Activated CD8-positive, alpha-beta memory T cell treated with anti-CD3 and anti-CD28 coated beads, Interleukin-2, amount 50 U/mL, for 4 hours (primary cell): ENCODE measurements around the gene SMIM41.

Experiments used
- DNase-seq: peaks from one replicate; pipeline ENCODE4 v3.0.0-alpha.2; 2020

Gene SMIM41

DNA sequence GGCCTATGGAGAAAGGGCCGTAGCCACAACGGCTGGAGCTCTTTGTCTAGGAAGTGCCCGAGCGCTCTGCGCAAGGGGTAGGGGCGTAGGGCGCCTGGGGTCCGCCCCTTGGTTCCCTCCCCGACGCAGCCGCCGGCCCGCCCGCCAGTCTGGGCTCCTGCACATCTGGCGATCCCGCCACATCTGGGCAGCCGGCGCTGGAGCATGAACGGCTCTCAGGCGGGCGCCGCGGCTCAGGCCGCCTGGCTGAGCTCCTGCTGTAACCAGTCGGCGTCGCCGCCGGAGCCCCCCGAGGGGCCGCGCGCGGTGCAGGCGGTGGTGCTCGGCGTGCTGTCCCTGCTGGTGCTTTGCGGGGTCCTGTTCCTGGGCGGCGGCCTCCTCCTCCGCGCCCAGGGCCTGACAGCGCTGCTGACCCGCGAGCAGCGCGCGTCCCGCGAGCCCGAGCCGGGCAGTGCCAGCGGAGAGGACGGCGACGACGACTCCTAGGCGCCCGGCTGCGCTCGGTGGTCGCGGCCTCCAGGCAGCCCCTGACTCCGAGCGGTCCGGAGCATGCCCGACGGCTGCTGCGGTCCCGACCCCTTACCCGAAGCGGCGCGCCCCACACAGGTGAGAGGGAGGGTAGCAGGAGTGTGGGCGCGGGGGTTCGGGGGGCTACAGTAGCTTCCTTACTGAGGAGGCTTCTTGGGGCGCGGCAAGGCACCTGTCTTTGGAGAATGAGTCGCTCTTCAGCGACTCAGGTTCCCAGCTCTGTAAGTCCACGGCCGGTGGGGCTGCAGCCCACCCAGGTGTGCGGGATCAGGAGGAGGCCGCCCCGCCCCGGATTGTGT is at the start of gene SMIM41:
SMIM41 (plus strand) TSS at position 129 of the 827 bp plus-strand sequence; CDS start at position 205, 76 bp downstream.
- DNase-seq: no peak

DNA sequence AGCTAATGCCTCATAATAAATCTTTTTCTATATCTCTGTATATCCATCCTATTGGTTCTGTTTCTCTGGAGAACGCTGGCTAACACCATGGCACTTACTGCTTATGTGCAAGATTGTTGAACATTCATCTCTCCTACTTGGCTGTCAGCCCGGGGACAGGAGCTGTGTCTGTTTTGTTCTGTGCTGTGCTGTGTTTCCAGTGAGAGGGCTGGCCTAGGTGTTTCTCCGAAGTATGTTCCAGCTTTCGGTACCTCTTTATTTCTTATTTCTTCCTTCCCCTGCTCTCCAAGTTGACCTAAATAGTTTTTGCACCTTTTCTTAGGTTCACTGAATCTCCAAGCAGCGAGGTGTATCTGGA is 47.1 kb upstream of the SMIM41 start:
- no peak for DNase-seq

DNA sequence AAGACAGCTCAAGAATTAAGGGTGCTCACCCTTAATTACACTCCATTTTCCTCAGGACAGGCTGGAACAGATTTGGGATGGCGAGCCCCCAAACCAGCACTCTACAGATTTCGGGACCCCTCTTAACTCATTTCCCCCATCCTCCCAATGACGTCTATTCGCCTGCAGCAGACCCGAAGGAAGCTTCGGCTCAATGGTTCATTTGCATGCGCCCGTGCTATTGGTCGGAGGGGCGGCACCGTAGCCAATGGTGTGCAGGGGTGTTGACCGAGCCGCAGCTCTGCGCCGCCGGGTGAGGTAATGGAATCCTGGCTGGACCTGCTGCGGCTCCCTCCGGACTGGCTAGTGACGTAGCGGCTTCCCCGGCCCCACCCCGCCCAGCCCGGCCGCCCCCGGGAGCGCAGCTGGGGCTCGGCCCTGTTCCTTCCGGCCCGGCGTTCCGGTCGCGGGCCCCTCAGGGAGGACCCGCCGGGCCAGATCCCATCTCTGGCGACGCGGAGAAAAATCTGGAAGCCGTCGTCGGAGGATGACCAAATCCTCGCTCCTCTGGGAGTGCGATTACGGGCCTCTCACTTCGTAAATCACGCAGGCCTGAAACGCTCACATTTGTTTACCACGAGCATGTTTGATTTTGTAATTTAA is 46.6 kb upstream of the SMIM41 start:
- DNase-seq: peak; percentile 84

DNA sequence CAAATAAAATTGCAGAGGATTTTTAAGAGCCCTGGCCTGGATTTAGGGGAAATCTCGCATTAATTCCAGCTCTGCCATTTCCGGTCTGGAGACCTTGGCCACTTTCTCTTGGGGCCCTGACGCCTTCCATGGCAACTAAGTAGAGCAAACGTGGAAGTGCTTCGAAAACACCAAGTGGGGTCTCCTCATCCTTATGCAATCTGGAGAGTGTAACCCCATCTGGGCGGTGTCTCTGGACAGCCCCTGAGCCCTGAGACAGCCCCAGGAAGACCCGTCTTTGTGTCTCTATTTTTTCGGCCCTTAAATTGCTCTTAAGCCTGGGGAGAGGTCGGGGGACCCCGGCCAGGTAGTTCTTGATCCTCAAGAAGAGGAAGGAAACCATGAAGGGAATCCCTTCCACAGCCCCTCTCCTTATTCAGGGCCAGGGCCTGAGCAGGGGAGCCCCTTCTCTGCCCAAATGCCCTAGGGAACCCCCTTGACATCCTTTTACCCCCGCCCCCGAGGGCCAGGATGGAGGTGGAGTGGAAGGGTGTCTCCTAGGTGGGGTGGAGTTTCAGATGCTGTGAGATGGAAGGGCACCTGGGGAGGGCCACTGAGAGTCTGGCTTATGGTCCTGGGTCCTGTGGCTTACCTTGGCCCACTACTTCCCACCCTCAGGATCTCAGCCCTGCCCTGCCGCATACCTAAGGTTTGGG is 45.9 kb upstream of the SMIM41 start:
- no peak for DNase-seq

DNA sequence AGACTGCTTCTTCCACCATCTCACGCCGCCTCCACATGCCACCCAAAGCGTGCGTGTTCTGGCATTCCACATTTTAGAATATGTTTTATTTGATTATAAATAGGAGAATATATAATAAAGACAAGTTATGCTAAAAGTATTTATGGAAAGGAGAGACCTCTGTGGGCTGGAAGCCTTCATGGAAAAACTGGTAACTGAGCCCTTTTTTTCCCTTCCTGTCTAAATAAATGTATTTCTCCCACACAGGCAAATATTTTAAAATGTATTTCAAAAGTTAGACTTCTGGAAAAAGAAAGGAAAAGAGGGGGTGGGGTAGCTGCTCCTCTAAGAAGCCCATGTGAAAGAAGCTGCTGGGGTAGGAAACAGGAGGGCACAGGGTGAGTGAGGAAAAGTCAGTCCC is 44.3 kb upstream of the SMIM41 start:
- DNase-seq: no peak

DNA sequence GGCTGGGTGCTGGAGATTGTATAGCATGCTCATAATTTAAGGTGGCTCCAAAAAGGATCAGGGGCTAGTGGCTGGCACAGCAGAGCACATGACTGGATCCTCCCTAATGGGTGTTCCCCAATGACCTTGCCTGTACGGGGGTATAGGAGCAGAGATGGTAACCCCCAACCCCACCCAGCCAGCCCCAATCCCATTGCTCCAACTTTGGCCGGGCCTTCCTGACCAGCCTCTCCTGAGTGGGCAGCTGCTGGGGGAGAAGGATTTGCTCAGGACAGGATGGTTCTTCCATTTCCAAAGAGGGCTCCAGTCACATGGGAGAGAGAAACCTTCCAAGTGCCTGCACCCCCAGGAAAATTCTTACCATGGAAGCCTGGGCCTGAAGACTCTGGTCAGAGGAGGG is 43.6 kb upstream of the SMIM41 start:
- DNase-seq: no peak

DNA sequence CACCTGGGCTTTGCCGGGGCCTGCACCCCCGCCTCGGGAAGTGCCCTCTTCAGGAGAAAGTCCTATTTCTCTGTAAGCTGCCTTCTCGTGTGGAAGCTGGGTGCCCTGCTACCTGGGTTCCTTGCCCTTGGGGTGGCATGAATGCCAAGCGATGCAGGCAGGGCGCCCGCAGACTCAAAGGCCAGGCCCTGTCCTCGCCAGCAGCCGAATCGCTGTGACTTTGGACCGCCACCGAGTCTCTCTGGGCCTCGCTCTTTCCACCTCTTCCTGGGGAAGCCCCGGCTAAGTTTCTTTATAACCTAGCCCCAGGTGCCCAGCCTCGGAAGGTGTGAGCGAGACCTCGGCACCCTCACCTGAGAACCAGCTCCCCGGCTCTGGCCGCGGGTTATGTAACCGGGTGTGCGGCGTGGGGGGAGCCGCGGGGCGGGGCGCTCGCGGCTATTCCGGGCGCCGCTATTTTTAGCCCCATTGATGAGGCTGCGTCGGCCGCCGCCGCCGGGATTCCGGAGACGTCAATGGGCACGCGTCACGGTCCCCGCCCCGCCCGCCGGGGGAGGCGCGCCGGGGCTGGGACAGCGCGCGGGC is 42.8 kb upstream of the SMIM41 start:
- DNase-seq: peak; percentile 91

DNA sequence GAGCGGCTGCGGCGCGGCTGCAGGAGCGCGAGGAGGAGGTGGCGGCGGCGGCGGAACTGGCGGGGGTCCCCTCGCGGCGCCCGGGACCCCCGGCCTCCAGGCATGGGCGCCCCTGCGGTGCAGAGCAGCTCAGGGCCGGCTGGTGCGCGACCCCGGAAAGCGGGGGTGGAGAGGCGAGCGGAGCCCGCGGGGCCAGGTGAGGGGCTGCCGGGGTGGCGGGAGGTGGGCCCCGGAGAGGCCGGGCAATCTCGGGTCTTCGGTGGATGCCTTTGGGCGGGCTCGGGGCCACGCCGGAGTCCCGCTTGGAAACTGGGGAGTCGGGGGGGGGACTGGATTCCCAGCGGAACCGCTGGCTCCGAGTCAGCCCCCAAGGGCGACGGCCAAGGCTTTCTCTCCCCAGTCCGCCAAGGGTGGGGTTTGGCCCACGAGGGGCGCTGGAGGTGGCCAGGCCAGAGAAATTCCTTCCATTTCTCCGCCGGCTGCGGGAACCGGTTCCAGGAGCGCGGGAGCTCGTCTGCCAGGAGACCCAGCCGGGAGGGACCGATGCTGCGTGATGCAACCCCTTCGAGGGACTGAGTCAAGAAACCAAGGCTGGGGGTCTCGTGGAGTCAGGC is 42.1 kb upstream of the SMIM41 start:
- DNase-seq: no peak

DNA sequence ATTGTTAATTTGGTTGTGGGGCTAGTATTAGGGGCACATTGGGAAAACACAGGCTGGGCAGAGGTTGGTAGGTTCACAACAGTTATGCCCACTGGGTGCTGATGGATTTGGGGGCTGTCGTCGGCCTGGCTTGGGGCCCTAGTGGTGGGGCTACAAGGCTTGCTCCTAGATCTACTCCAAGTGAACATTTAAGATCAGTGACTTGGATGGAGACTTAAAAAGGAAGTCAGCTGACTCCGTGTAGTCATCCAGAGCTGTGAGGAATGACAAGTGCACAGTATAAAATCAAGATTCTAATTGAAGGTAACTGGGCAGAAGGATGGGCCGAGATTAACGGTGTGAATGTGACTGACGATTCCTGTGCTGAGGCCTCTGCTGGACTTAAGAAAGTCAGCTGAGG is 41.1 kb upstream of the SMIM41 start:
- DNase-seq: no peak

DNA sequence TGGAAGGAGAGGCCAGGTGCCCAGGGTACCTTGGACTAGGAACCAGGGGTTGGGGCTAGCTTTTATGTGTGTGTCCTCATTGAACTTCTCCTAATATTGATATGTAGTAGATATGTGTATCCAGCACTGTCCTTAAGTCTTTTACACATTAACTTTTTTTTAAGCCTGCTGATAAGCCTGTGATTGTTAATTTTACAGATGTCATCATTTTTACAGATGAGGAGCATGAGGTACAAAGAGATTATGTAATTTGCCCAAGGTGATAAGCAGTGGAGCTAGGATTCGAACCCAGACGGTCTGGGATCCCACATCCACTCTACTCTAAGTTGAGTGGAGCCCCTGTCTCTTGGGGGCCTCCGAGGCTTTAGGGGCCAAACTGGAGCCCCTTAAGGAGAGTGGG is 38.5 kb upstream of the SMIM41 start:
- no peak for DNase-seq

DNA sequence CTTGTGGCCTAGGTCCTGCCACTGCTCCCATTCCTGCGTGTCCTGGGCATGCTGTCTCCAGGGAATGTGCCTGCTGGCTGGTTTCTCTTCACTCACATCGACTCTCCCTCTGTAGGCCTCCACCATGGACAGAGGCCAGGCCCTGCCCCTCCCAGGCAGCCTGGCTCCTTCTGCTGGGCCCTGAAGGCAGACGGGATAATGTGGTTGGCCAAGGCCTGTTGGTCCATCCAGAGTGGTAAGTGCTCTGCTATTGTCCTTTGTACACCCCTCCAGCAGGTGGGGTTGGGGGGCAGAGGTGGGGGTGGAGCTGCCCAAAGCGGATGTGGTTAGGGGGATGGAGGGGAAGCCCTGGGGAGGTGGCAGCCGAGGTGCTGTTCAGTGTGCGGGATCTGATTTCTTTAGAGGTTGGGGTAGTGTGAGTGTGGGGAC is 37.8 kb upstream of the SMIM41 start:
- DNase-seq: peak; percentile 59

DNA sequence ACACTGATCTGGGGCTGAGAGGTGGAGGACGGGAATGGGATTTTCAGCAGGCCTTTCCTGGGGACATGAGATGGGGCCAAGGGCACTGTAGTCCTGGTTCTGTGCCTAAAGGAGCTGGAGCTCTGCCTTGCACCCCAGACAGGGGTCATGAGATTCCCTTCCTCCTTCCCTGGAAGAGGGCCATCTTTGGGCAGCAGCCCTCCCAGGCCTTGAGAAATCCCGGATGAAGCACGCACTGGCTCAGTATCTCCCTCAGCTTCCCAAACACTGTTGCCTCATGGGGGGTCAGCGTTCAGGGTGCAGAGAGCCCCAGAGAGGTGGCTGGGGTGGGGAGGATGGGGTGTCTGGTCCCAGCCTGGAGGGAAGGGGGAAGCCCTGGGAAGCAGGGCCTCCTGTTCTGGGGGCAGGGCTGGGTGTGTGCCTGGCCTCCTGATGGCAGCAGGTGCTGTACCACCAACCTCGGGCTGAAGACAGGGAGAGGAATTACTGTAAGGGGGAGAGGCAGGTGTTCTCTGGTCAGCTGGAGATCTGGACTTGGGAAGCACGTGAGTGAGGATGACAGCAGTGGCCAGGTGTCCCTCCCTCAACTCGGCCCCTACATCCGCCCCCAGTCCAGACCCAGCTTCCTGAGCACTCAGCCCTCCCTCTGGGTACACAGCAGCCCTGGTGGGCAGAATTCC is 36.7 kb upstream of the SMIM41 start:
- DNase-seq: no peak

DNA sequence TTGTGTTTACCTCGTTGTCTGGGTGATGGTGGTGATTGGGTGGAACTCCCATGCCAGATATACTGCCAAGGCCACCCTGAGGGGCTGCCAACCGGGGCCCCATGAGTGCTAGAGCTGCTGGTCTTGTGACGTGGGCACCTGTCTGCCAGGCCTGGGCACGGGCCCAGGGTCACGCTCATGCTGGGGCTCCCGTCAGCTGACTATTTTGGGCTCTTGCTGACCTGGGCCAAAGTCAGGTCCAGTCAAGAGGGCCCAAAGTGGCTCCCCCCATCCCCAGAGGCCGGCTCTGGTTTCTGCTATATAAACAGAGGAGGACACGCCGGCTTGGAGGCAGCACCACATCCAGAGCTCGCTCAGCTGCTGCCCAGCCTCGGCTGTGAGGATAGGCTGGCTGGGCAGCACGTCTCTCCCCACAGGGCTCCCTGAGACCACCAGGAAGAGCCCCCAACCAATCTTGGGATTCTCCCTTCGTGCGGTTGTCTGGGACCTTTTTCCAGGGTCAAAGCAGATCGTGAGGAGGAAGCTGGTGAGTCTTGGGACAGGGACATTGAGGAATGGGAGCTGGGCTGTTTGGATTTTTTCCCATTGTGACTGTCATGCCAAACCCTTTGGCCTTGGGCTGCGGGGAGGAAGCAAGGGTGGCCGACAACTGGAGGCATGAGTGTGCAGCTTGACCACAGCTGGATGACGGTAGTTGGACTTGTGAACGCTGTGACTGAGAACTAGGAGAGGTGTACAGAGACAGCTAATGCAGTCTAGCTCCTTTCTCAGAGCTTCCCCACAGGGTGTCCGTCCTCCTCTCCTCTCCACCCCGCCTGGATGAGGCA is 35.9 kb upstream of the SMIM41 start:
- DNase-seq: no peak

DNA sequence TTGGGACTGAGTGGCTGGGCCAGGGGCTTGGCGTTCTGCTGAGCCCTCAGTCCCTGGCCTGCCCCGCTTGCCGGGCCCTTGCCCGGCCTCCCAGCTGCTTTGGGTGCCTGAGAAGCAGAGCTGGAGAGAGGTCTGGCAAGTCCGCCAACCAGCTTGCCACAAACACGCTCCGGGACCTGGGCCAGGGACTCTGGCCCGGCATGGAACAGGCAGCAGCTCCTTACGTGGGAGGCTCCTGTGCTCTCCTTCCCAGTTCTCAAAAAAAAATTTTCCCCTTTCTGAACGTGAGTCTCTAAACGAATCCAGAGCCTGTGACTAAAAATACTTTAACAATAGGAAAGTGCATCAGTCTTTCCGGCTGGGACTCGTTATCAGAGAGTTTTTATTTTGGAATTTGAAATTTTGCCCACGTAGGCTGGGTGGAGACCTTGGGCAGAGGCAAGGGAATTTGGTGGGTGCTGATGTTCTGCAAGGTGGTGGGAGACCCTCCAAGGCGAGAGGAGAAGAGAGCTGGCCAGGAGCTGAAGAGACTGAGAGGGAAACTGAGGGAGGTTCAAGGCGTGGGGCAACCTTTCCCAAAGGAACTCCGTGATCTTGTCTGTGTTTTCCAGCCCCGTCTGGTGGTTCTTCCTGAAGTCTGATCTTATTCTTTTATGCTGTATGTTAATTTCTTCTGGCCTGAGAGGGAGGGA is 35.1 kb upstream of the SMIM41 start:
- no peak for DNase-seq

DNA sequence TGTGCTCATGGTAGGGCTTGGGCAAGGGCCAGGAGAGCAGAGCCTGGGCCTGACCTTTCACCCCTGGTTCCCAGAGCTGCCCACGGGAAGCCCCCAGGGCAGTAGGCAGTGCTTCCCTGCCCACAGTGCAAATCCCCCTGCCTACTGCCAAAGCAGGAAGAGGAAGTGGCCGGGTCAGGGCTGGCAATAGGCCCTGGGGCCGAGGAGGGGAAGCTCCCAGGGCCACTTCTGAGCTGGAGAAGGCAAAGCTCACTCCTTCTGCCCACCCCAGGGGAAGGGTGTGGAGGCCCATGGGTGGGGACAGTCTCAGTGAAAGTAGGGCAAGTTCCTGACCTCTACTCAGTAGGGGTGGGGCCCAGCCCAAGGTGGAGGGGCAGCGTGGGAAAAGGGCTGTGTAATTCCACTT is 33.7 kb upstream of the SMIM41 start:
- no peak for DNase-seq

DNA sequence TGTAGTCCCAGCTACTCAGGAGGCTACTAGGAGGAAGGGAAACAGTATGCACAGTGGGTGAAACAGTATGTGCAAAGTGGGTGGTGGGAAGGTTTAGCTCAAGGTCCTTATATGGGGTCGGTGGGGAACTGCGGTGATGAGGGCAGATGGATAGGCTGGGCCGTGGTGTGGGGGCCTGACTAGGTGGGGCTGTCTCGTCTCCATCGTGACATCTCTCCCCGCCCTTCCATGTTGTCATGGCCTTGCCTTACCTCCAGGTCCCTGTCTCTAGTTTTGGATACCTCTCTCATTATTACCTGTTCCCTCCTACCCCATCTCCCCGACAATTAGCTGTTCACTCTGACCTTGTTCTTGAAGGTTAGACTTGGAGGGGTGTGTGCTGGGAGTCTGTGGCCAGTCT is 32.6 kb upstream of the SMIM41 start:
- no peak for DNase-seq

DNA sequence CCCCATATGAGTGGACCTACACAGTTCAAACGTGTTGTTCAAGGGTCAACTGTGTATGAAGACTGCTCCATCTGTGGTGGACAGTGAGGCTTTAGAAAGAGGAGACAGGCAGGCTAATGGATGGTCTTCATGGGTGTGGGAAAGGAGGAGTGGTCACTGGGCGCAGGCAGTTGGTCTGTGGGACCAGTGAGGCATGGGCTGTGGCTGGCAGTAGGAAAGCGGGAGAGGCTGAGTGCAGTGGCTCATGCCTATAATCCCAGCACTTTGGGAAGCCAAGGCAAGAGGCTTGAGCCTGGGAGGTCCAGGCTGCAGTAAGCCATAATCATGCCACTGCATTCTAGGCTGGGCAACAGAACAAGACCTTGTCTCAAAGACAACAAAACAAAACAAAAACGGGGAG is 30.2 kb upstream of the SMIM41 start:
- DNase-seq: no peak

DNA sequence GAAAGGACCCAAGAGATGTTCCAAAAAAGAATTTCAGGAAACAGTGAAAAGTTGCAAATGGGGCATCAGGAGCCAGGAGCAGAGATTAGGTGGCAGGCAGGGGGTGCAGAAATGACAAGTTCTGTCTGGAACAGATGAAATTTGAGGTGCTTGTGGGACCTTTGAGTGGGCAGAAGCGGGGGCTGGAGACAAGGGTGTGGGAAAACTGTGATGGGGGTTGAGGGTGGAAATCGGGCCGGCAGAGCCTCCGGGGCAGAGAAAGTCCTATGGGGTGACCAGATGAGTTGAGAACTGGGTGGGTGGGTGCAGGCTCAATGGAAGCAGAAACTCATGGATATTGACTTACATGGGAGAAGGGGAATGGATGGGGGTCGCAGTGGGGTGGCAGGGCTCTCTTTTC is 29.8 kb upstream of the SMIM41 start:
- no peak for DNase-seq

DNA sequence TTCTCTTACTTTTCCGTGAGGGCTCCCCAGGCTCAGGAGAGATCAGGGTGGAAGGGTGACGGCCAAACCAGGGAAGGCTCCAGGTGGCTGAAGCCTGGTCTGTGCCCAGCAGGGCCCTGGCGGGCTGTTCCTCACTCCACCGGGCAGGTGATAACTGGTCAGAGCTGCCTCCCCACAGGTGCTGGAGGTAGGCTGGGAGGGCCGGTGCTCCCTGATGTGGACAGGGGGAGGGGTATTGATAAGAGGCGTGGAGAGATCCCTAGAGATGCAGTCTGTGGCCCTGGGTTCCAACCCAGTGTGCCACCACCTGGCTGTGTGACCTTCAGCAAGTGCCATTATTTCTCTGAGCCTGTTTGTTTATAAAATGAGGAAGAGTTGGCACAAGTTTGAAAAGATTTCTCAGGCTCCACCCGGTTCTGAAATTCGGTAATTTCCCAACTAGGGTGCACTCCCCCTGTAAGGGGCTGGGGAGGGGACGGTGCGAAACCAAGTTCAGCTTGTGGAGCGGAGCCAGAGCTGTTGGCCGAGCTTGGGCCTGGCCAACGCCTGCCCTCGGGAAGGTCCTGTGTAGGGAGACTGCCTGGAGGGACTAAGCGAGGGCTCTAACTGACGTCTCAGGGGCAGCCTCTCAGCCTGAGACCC is 29.3 kb upstream of the SMIM41 start:
- no peak for DNase-seq

DNA sequence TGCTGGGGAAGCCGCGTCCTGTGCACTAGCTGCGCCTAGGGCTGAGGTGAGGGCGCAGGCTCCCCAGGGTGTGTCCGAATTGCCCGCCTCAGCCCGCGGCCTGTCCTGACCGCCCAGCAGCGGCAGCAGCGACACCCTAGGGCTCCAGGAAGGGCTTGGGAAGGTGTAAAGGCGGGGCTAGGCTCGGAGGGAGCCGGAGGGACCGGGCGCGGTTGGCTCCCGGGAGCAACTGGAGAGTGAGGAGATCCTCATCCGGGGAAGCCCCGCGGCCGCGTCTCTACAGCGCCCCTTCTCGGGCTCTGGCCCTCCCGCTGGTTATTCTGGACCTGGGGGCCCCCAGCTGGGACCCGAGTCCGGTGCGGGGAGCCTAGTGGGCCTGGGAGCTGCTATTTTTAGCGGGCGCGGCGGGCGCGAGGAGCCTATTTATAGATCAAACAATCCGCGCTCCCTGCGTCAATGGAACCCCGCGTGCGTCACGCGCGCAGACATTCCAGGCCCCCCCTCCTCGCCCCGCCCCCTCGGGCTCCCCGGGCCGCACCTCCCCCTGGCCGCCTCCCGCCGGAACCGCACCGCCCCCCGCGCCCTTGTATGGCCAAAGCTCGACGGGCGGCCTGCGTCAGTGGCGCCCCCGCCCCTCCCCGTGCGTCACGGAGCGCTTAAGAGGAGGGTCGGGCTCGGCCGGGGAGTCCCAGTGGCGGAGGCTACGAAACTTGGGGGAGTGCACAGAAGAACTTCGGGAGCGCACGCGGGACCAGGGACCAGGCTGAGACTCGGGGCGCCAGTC is 28.6 kb upstream of the SMIM41 start, which contains the start of gene NR4A1:
NR4A1 (plus strand) TSS at position 685 of the 784 bp plus-strand sequence. CDS start 2,887 bp downstream, outside the sequence.
- DNase-seq: peak; percentile 100
